Heart left ventricle (tissue), 13 donors: ENCODE data around the gene TMEM51.

ENCODE experiments used
- CTCF ChIP-seq, 12 donors: fragments of 200-600 bp; sonication (generic) in 4 of 12; IDR thresholded peaks; one replicate each; pipeline versions ENCODE4 v1.5.0 to v1.8.0; 2018 to 2022; ENCODE audit warnings: antibody characterized with exemption in 12 of 12, mild to moderate bottlenecking in 5 of 12
- POLR2A ChIP-seq, 2 donors: fragments of 450-650 bp; IDR thresholded peaks; one replicate each; pipeline ENCODE4 v1.6.1; 2017; ENCODE audit warnings: antibody characterized with exemption in 2 of 2, mild to moderate bottlenecking in 2 of 2, moderate library complexity in 2 of 2
- donor health status: ischemic (EF 13 %, LVEDD 7.1; RV severe dilation, severe dysfunction).
- donor health status: DM: no; HTN: yes; CAD: no.
- donor health status: DM: no; HTN: no; CAD: no.
- donor health status: ischemic (EF 25% LVEDD 6.9; RV normal size, moderate dysfunction).
- donor health status: ischemic (EF 25% LVEDD 5.7; RV mildly dilated, moderate dysfunction).
- donor health status: ischemic (EF 35%, LVEDD 5.7; RV mildly dilated, moderate dysfunction).
- donor health status: nonischemic (EF 11% LVEDD 7.7; RV severe dilation, severe dysfunction).
- donor health status: DM: yes; HTN: yes; CAD: no.
- donor health status: PGD.
- donor health status: ischemic (EF 29% LVEDD 5.4; RV normal size, mild dysfunction).
- donor health status: nonischemic (EF 23%, LVEDD 6.1; RV moderate dilation, normal function).

- TF ChIP-seq CTCF (IDR thresholded peaks at IDR 0.05), result no peak
- TF ChIP-seq POLR2A (IDR thresholded peaks at IDR 0.05), result no peak
These were observed 111.2 kb downstream of the TMEM51 start for GRCh38 chr1:15264769-15265168.
